Nephron progenitor cell (in vitro differentiated cells): ENCODE data around the gene MAPKAPK2.

ENCODE experiments used
- DNase-seq: peaks from one replicate; pipeline ENCODE4 v3.0.0; 2021
- H3K27ac Mint-ChIP-seq: 2 replicates; pipeline ENCODE4 v1.8.0; 2021; ENCODE audit warnings: mild to moderate bottlenecking, moderate library complexity, mixed read lengths
- H3K27me3 Mint-ChIP-seq: 2 replicates; pipeline ENCODE4 v1.8.0; 2021; ENCODE audit warnings: mild to moderate bottlenecking, low read depth, mixed read lengths; ENCODE audit not compliant: poor library complexity
- H3K36me3 Mint-ChIP-seq: 2 replicates; pipeline ENCODE4 v1.8.0; 2021; ENCODE audit warnings: low read depth, mixed read lengths
- H3K4me1 Mint-ChIP-seq: 2 replicates; pipeline ENCODE4 v1.8.0; 2021; ENCODE audit warnings: mixed read lengths
- H3K4me3 Mint-ChIP-seq: 2 replicates; pipeline ENCODE4 v1.8.0; 2021; ENCODE audit warnings: mild to moderate bottlenecking, moderate library complexity, mixed read lengths
- H3K9me3 Mint-ChIP-seq: 2 replicates; pipeline ENCODE4 v1.8.0; 2021; ENCODE audit warnings: mild to moderate bottlenecking, moderate library complexity, mixed read lengths
- TF ChIP-seq, protein P1 (sequence below): fragments of 200-600 bp; sonication (generic); IDR thresholded peaks from 2 replicates; pipeline ENCODE4 v1.5.0; 2021; ENCODE audit warnings: antibody characterized with exemption

The MAPKAPK2 gene

DNA sequence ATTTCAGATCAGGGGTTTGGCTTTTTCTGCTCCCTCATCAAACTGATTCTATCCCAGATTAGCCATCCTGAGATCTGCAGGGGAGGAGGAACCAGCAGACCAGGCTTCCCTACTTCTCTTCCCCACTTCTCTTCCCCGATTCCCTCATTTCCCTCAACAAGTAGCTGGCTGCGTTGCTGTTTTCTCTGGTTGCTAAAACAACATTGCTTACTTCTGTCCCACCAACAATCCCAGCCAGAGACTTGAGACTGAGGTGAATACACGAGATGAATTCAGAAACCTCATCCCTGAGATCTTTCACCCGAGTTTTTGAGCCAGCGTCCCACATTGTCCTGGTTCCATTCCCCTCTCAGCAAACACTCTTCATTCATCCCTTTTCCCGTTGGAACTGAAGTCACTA is 27.0 kb upstream of the MAPKAPK2 start:
- peaks cover 55% of the 10 kb centered on the region for H3K4me1 Mint-ChIP-seq
- no peak overlapping the region for H3K27ac Mint-ChIP-seq
- TF ChIP-seq, protein P1, sequence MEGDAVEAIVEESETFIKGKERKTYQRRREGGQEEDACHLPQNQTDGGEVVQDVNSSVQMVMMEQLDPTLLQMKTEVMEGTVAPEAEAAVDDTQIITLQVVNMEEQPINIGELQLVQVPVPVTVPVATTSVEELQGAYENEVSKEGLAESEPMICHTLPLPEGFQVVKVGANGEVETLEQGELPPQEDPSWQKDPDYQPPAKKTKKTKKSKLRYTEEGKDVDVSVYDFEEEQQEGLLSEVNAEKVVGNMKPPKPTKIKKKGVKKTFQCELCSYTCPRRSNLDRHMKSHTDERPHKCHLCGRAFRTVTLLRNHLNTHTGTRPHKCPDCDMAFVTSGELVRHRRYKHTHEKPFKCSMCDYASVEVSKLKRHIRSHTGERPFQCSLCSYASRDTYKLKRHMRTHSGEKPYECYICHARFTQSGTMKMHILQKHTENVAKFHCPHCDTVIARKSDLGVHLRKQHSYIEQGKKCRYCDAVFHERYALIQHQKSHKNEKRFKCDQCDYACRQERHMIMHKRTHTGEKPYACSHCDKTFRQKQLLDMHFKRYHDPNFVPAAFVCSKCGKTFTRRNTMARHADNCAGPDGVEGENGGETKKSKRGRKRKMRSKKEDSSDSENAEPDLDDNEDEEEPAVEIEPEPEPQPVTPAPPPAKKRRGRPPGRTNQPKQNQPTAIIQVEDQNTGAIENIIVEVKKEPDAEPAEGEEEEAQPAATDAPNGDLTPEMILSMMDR, result no peak
- peak overlapping the region; percentile 14 for H3K4me3 Mint-ChIP-seq
- no peaks in the 10 kb centered on the region for H3K36me3 Mint-ChIP-seq
- no peaks in the 10 kb centered on the region for H3K9me3 Mint-ChIP-seq
- no peak for DNase-seq
- H3K27me3 Mint-ChIP-seq, result peaks cover under 1% of the 10 kb centered on the region

- H3K9me3 Mint-ChIP-seq, result no peaks in the 10 kb centered on the region
- H3K27me3 Mint-ChIP-seq, result peaks cover 3% of the 10 kb centered on the region
- H3K27ac Mint-ChIP-seq, result no peak overlapping the region
- TF ChIP-seq, protein P1, result peak; percentile 87
- H3K36me3 Mint-ChIP-seq, result no peaks in the 10 kb centered on the region
- peak; percentile 63 for DNase-seq
- peak overlapping the region; percentile 69 for H3K4me3 Mint-ChIP-seq
- peaks cover 61% of the 10 kb centered on the region for H3K4me1 Mint-ChIP-seq
Measured at GRCh38 chr1:206658264-206658980, 26.3 kb upstream of the MAPKAPK2 start.

GRCh38 chr1:206658981-206659273 is 25.8 kb upstream of the MAPKAPK2 start:
- no peaks in the 10 kb centered on the region for H3K9me3 Mint-ChIP-seq
- H3K36me3 Mint-ChIP-seq, result no peaks in the 10 kb centered on the region
- peaks cover 3% of the 10 kb centered on the region for H3K27me3 Mint-ChIP-seq
- no peak overlapping the region for H3K27ac Mint-ChIP-seq
- TF ChIP-seq, protein P1, result no peak
- H3K4me1 Mint-ChIP-seq, result peaks cover 64% of the 10 kb centered on the region
- peak overlapping the region; percentile 69 for H3K4me3 Mint-ChIP-seq
- peak; percentile 32 for DNase-seq

- Mint-ChIP-seq H3K9me3 (no peaks in the 10 kb centered on the region), H3K4me3 (no peak overlapping the region), H3K36me3 (no peaks in the 10 kb centered on the region), H3K27me3 (peaks cover 3% of the 10 kb centered on the region), H3K27ac (no peak overlapping the region), H3K4me1 (peaks cover 56% of the 10 kb centered on the region)
- TF ChIP-seq, protein P1, result no peak
- no peak for DNase-seq
Measured at GRCh38 chr1:206660136-206660535, 24.6 kb upstream of the MAPKAPK2 start.

DNA sequence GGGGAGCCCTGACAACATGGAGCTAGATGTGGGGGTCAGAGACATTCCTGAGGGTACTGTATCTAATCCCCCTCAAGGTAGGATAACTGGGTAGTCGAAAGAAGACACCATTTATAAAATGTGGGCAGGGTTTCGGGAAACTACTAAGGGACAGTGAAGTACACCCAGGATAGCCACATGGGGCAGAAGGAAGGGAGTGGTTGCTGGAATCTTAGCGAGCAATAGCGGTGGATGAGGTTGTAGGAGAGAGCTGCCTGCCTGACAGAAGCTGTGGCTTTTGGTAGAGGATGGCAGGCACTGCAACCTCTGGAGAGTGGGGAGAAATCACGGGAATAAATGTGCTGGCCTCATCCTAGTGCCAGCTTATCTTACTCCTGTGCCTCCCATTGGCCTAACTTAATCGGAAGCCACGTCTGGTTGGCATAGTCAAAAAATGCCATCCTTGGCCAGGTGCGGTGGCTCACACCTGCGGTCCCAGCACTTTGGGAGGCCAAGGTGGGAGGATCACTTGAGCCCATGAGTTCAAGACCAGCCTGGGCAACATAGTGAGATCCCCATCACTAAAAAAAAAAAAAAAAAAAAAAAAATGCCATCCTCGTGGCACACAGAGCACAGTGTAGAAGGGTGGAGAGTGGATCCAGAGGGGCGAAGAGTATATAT is 23.4 kb upstream of the MAPKAPK2 start:
- TF ChIP-seq, protein P1, result no peak
- no peak overlapping the region for H3K4me3 Mint-ChIP-seq
- H3K27ac Mint-ChIP-seq, result no peak overlapping the region
- H3K4me1 Mint-ChIP-seq, result peaks cover 50% of the 10 kb centered on the region
- H3K9me3 Mint-ChIP-seq, result no peaks in the 10 kb centered on the region
- no peak for DNase-seq
- H3K36me3 Mint-ChIP-seq, result no peaks in the 10 kb centered on the region
- peaks cover 3% of the 10 kb centered on the region for H3K27me3 Mint-ChIP-seq
